Measurements from ENCODE around the gene CEP85L.

Gene CEP85L

DNA sequence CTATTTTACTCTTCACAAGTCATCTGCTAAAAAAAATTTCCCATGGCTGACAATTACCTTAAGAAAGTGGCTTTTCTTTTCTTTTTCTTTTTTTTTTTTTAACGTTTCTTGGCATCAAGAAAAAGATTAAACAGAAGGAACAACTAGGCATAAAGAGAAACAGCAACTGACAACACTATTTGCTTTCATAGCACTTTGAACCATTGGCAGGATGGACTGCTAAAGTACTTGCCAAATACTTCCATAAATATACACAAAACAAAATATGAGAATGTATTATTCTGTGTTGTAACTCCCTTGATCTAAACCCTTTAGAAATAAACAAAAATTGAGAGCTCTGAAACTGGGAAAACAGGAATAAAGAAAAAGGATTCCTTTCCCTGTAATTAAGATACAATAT lies 123.3 kb downstream of the CEP85L start:
- H3K4me3 ChIP-seq (ENCODE audit: low read depth, low read length), result no peak overlapping the region
- no peak for DNase-seq (ENCODE audit: low read depth)
- no peak for TF ChIP-seq CTCF (IDR thresholded peaks at IDR 0.05; ENCODE audit: low read depth, low read length, missing control alignments)

DNA sequence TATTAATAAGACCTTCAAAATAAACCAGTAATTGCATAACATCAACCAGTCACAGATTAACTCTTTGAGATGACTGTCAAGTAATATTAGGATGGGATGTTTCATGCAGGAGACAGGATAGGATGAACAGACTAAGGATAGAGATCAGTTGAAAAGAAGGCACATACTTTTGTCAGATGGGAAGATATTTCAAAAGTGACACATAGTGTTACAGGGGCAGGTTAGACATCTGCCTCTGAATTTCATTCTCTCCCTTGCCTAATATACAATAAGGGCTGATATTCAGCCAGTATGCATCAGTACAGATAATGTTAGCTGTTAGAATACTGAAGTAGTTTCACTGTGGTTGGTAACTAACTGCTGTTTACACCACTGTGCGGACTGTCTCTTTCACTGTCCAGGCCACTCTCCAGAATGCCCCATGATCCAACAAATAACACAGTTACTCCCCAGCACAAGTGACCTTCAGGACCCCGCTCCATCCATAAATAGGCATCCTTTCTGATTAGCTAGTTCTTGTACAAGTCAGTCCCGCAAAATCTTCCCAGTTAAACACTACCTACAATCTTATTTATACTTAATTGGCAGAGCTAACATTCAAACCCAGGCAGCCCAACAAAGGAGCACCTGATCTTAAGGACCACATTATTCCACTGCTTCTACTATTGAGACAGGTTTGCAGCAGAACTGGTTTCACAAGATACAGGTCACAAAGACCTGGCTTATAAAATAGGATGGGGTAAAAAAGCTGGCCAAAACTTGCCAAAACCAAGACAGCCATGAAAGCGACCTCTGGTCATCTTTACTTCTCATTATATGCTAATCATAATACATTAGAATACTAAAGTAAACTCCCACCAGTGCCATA lies 125.2 kb downstream of the CEP85L start:
- no peak for TF ChIP-seq CTCF (IDR thresholded peaks at IDR 0.05; ENCODE audit: low read depth, low read length, missing control alignments)
- DNase-seq (ENCODE audit: low read depth), result no peak
- H3K4me3 ChIP-seq (ENCODE audit: low read depth, low read length), result no peak overlapping the region

DNA sequence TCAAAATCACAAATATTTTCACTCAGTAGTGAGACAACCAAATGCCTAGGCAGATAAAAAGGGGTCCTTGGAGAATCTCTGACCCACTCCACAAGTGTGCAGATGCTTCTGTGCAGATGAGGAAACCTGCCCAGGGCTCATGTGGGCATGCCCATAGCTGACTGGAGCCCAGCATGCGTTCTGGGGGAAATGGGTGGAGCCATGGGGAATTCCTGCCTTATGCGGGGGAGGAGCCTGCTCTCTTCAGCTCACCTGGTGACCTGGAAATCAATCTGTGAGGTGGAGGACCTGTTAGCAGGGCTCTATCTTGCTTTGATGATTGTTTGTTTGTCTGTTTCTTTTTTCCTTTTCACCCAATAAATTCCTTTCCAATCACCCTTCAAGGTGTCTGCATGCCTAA lies 126.7 kb downstream of the CEP85L start:
- TF ChIP-seq CTCF (IDR thresholded peaks at IDR 0.05; ENCODE audit: low read depth, low read length, missing control alignments), result no peak
- DNase-seq (ENCODE audit: low read depth), result no peak
- H3K4me3 ChIP-seq (ENCODE audit: low read depth, low read length), result no peak overlapping the region

DNA sequence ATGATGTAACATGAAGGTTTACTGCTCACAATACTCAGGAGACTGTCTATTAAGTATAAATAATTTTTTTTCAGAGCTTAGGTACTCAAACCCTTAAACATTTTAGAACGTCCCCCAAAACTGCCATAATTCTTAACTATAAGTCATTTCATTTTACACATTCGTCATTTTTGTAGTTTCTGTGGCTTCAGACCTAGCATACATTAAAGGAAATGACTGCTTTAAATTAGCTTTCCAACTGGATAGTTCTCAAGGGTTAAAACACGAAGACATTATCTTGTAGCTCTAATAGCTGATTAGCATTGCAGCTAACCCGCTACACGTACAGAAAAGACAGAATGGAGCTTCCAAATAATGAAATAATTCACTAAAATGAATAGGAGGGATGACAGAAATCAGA lies 128.2 kb downstream of the CEP85L start:
- no peak for TF ChIP-seq CTCF (IDR thresholded peaks at IDR 0.05; ENCODE audit: low read depth, low read length, missing control alignments)
- no peak overlapping the region for H3K4me3 ChIP-seq (ENCODE audit: low read depth, low read length)
- no peak for DNase-seq (ENCODE audit: low read depth)

DNA sequence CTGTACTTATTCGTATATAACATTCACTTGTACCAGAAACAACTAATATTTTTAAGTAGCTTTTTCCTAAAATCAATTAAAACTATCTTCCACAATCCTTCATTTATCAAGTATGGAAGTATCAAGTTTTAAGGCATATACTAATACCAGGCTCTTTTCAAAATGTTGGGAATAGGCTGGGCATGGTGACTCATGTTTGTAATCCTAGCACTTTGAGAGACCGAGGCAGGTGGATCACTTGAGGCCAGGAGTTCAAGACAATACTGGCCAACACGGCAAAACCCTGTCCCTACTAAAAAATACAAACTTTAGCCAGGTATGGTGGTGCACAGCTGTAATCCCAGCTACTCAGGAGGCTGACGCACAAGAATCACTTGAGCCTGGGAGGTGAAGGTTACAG lies 129.0 kb downstream of the CEP85L start:
- no peak for DNase-seq (ENCODE audit: low read depth)
- H3K4me3 ChIP-seq (ENCODE audit: low read depth, low read length), result no peak overlapping the region
- TF ChIP-seq CTCF (IDR thresholded peaks at IDR 0.05; ENCODE audit: low read depth, low read length, missing control alignments), result no peak

GRCh38 chr6:118514689-118515088 lies 136.7 kb downstream of the CEP85L start:
- no peak overlapping the region for H3K4me3 ChIP-seq (ENCODE audit: low read depth, low read length)
- no peak for DNase-seq (ENCODE audit: low read depth)
- TF ChIP-seq CTCF (IDR thresholded peaks at IDR 0.05; ENCODE audit: low read depth, low read length, missing control alignments), result no peak
